Measurements from ENCODE around the gene LY6G5C.

- TF ChIP-seq CTCF (conservative IDR thresholded peaks at IDR 0.05) (no peak), EZH2 (IDR thresholded peaks at IDR 0.05; ENCODE audit: low read depth) (no peak)
Measured at GRCh38 chr6:31642798-31643570, 37.9 kb downstream of the LY6G5C start.

All from PC-9 (cell line).